ENCODE measurements around the gene UNC13A.

DNA sequence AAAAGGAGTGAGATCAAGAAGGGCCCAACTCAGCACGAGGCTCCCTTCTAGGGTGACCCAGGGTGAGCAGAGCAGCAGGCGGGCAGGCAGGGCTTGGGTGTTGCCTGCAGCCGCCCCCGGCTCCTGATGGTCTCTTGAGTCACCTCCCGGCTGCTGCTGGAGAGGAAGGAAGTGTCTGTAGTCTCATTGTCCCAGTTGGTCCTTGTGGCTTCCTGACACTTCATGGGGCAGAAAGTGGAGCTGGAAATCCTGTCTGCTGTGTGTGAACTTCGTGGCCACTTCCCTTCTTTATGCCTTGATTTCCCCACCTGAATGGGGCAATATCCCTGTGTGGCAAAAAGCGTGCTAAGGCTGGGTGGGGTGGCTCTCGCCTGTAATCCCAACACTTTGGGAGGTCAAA, 33.7 kb upstream of the UNC13A start:
- TF ChIP-seq, protein P1, sequence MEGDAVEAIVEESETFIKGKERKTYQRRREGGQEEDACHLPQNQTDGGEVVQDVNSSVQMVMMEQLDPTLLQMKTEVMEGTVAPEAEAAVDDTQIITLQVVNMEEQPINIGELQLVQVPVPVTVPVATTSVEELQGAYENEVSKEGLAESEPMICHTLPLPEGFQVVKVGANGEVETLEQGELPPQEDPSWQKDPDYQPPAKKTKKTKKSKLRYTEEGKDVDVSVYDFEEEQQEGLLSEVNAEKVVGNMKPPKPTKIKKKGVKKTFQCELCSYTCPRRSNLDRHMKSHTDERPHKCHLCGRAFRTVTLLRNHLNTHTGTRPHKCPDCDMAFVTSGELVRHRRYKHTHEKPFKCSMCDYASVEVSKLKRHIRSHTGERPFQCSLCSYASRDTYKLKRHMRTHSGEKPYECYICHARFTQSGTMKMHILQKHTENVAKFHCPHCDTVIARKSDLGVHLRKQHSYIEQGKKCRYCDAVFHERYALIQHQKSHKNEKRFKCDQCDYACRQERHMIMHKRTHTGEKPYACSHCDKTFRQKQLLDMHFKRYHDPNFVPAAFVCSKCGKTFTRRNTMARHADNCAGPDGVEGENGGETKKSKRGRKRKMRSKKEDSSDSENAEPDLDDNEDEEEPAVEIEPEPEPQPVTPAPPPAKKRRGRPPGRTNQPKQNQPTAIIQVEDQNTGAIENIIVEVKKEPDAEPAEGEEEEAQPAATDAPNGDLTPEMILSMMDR (IDR thresholded peaks at IDR 0.05): no peak
- TF ChIP-seq POLR2A (IDR thresholded peaks at IDR 0.05): no peak

Data from heart left ventricle (tissue), 13 donors.